ENCODE results near the gene GLB1L2. TPM values are rescaled to one million over a fixed set of nuclear protein-coding genes. Genes with fewer than 3 reads are reported as not detected.
"Not testable (repeated sequence)": the region's sequence is repeated elsewhere in the genome, so short reads cannot be mapped to it uniquely, and the experiment has no call there.

The GLB1L2 gene
- polyA plus RNA-seq, 4 donors = 1.4 to 9.6 (median 4.2) TPM

GRCh38 chr11:134340354-134340964, 8.7 kb downstream of the GLB1L2 start:
- WGBS, 3 donors = 34 to 75% (median 61%) methylated on average over 11 of the region's 11 CpGs
- DNase-seq = peak in 1 of 2 donors; percentile 52
- H3K36me3 ChIP-seq (ENCODE audit: control insufficient read depth in 3 of 3, insufficient read depth in 2 of 3, low read depth in 1 of 3, low read length in 3 of 3) = no peaks in the 10 kb centered on the region
- H3K4me3 ChIP-seq (ENCODE audit: low read depth in 1 of 3, low read length in 3 of 3) = no peak overlapping the region
- H3K4me1 ChIP-seq (ENCODE audit: control insufficient read depth in 3 of 3, insufficient read depth in 2 of 3, low read depth in 1 of 3, low read length in 2 of 3) = peaks cover 0 to 3% (median 0%) of the 10 kb centered on the region in 3 donors
- no peaks in the 10 kb centered on the region for H3K9me3 ChIP-seq (ENCODE audit: control insufficient read depth in 2 of 2, insufficient read depth in 1 of 2, low read depth in 1 of 2, low read length in 1 of 2)
- FAIRE-seq = no peak
- H3K27ac ChIP-seq (ENCODE audit: low read depth in 1 of 3, low read length in 2 of 3) = peak overlapping the region in 1 of 3 donors; percentile 51
- no peaks in the 10 kb centered on the region for H3K27me3 ChIP-seq (ENCODE audit: control insufficient read depth in 3 of 3, insufficient read depth in 3 of 3, low read length in 3 of 3)

- H3K4me1 ChIP-seq (ENCODE audit: control insufficient read depth in 3 of 3, insufficient read depth in 2 of 3, low read depth in 1 of 3, low read length in 2 of 3) = peaks cover 0 to 3% (median 0%) of the 10 kb centered on the region in 3 donors
- DNase-seq = no peak
- H3K27ac ChIP-seq (ENCODE audit: low read depth in 1 of 3, low read length in 2 of 3) = no peak overlapping the region
- no peaks in the 10 kb centered on the region for H3K27me3 ChIP-seq (ENCODE audit: control insufficient read depth in 3 of 3, insufficient read depth in 3 of 3, low read length in 3 of 3)
- WGBS, 3 donors = 91 to 95% (median 92%) methylated on average over 62 to 68 of the region's 68 CpGs
- H3K4me3 ChIP-seq (ENCODE audit: low read depth in 1 of 3, low read length in 3 of 3) = no peak overlapping the region
- no peaks in the 10 kb centered on the region for H3K36me3 ChIP-seq (ENCODE audit: control insufficient read depth in 3 of 3, insufficient read depth in 2 of 3, low read depth in 1 of 3, low read length in 3 of 3)
- no peaks in the 10 kb centered on the region for H3K9me3 ChIP-seq (ENCODE audit: control insufficient read depth in 2 of 2, insufficient read depth in 1 of 2, low read depth in 1 of 2, low read length in 1 of 2)
- FAIRE-seq = no peak
These were observed 10.2 kb downstream of the GLB1L2 start for GRCh38 chr11:134341805-134342571.

- no peak for FAIRE-seq
- no peak for DNase-seq
- 91 to 96% (median 92%) methylated on average over 30 of the region's 30 CpGs for WGBS, 3 donors
These were observed 11.0 kb downstream of the GLB1L2 start for GRCh38 chr11:134342572-134343340.

GRCh38 chr11:134343646-134344045, 11.9 kb downstream of the GLB1L2 start:
- Histone ChIP-seq H3K4me1 (ENCODE audit: control insufficient read depth in 3 of 3, insufficient read depth in 2 of 3, low read depth in 1 of 3, low read length in 2 of 3) (peaks cover 0 to 3% (median 0%) of the 10 kb centered on the region in 3 donors), H3K4me3 (ENCODE audit: low read depth in 1 of 3, low read length in 3 of 3) (no peak overlapping the region), H3K9me3 (ENCODE audit: control insufficient read depth in 2 of 2, insufficient read depth in 1 of 2, low read depth in 1 of 2, low read length in 1 of 2) (no peaks in the 10 kb centered on the region), H3K27ac (ENCODE audit: low read depth in 1 of 3, low read length in 2 of 3) (no peak overlapping the region), H3K27me3 (ENCODE audit: control insufficient read depth in 3 of 3, insufficient read depth in 3 of 3, low read length in 3 of 3) (no peaks in the 10 kb centered on the region), H3K36me3 (ENCODE audit: control insufficient read depth in 3 of 3, insufficient read depth in 2 of 3, low read depth in 1 of 3, low read length in 3 of 3) (no peaks in the 10 kb centered on the region)
- 81 to 93% (median 89%) methylated on average over 15 of the region's 15 CpGs for WGBS, 3 donors
- no peak for FAIRE-seq
- DNase-seq = no peak

More at GRCh38 chr11:134342572-134343340, 11.0 kb downstream of the GLB1L2 start:
- H3K27me3 ChIP-seq (ENCODE audit: control insufficient read depth in 3 of 3, insufficient read depth in 3 of 3, low read length in 3 of 3) = no peaks in the 10 kb centered on the region
- H3K27ac ChIP-seq (ENCODE audit: low read depth in 1 of 3, low read length in 2 of 3) = no peak overlapping the region
- no peak overlapping the region for H3K4me3 ChIP-seq (ENCODE audit: low read depth in 1 of 3, low read length in 3 of 3)
- peaks cover 0 to 3% (median 0%) of the 10 kb centered on the region in 3 donors for H3K4me1 ChIP-seq (ENCODE audit: control insufficient read depth in 3 of 3, insufficient read depth in 2 of 3, low read depth in 1 of 3, low read length in 2 of 3)
- H3K9me3 ChIP-seq (ENCODE audit: control insufficient read depth in 2 of 2, insufficient read depth in 1 of 2, low read depth in 1 of 2, low read length in 1 of 2) = no peaks in the 10 kb centered on the region
- no peaks in the 10 kb centered on the region for H3K36me3 ChIP-seq (ENCODE audit: control insufficient read depth in 3 of 3, insufficient read depth in 2 of 3, low read depth in 1 of 3, low read length in 3 of 3)

- DNase-seq; H3K36me3 ChIP-seq (ENCODE audit: control insufficient read depth in 3 of 3, insufficient read depth in 2 of 3, low read depth in 1 of 3, low read length in 3 of 3); H3K4me3 ChIP-seq (ENCODE audit: low read depth in 1 of 3, low read length in 3 of 3); H3K27me3 ChIP-seq (ENCODE audit: control insufficient read depth in 3 of 3, insufficient read depth in 3 of 3, low read length in 3 of 3); H3K4me1 ChIP-seq (ENCODE audit: control insufficient read depth in 3 of 3, insufficient read depth in 2 of 3, low read depth in 1 of 3, low read length in 2 of 3); H3K27ac ChIP-seq (ENCODE audit: low read depth in 1 of 3, low read length in 2 of 3); FAIRE-seq; H3K9me3 ChIP-seq (ENCODE audit: control insufficient read depth in 2 of 2, insufficient read depth in 1 of 2, low read depth in 1 of 2, low read length in 1 of 2): not testable (repeated sequence)
- WGBS, 3 donors = 81 to 87% (median 87%) methylated on average over 20 to 27 of the region's 28 CpGs
These were observed 12.9 kb downstream of the GLB1L2 start for GRCh38 chr11:134344497-134345236.

- H3K27me3 ChIP-seq (ENCODE audit: control insufficient read depth in 3 of 3, insufficient read depth in 3 of 3, low read length in 3 of 3) = no peaks in the 10 kb centered on the region
- H3K4me1 ChIP-seq (ENCODE audit: control insufficient read depth in 3 of 3, insufficient read depth in 2 of 3, low read depth in 1 of 3, low read length in 2 of 3) = peaks cover 0 to 3% (median 0%) of the 10 kb centered on the region in 3 donors
- H3K27ac ChIP-seq (ENCODE audit: low read depth in 1 of 3, low read length in 2 of 3) = no peak overlapping the region
- DNase-seq (no peak), FAIRE-seq (no peak)
- no peaks in the 10 kb centered on the region for H3K9me3 ChIP-seq (ENCODE audit: control insufficient read depth in 2 of 2, insufficient read depth in 1 of 2, low read depth in 1 of 2, low read length in 1 of 2)
- H3K36me3 ChIP-seq (ENCODE audit: control insufficient read depth in 3 of 3, insufficient read depth in 2 of 3, low read depth in 1 of 3, low read length in 3 of 3) = no peaks in the 10 kb centered on the region
- no peak overlapping the region for H3K4me3 ChIP-seq (ENCODE audit: low read depth in 1 of 3, low read length in 3 of 3)
- 84 to 91% (median 88%) methylated on average over 4 of the region's 4 CpGs for WGBS, 3 donors
These were observed 13.4 kb downstream of the GLB1L2 start for GRCh38 chr11:134345237-134345550.

GRCh38 chr11:134346101-134346975, 14.6 kb downstream of the GLB1L2 start:
- no peaks in the 10 kb centered on the region for H3K36me3 ChIP-seq (ENCODE audit: control insufficient read depth in 3 of 3, insufficient read depth in 2 of 3, low read depth in 1 of 3, low read length in 3 of 3)
- H3K4me3 ChIP-seq (ENCODE audit: low read depth in 1 of 3, low read length in 3 of 3) = no peak overlapping the region
- H3K27ac ChIP-seq (ENCODE audit: low read depth in 1 of 3, low read length in 2 of 3) = no peak overlapping the region
- H3K9me3 ChIP-seq (ENCODE audit: control insufficient read depth in 2 of 2, insufficient read depth in 1 of 2, low read depth in 1 of 2, low read length in 1 of 2) = no peaks in the 10 kb centered on the region
- H3K27me3 ChIP-seq (ENCODE audit: control insufficient read depth in 3 of 3, insufficient read depth in 3 of 3, low read length in 3 of 3) = no peaks in the 10 kb centered on the region
- DNase-seq (no peak), FAIRE-seq (no peak)
- 74 to 88% (median 87%) methylated on average over 22 of the region's 22 CpGs for WGBS, 3 donors
- no peaks in the 10 kb centered on the region for H3K4me1 ChIP-seq (ENCODE audit: control insufficient read depth in 3 of 3, insufficient read depth in 2 of 3, low read depth in 1 of 3, low read length in 2 of 3)
